LNCaP clone FGC (cell line): ENCODE measurements around the gene PHF20.

Source experiments
- DNase-seq: peaks from one replicate; pipeline ENCODE4 v3.0.0-alpha.2; 2011; ENCODE audit warnings: low read depth
- H3K4me3 ChIP-seq: 2 replicates; pipeline ENCODE4 v1.5.1; 2011; ENCODE audit warnings: mild to moderate bottlenecking, low read depth, low read length, control low read depth
- TF ChIP-seq, protein P1 (sequence below): IDR thresholded peaks from 2 replicates; pipeline ENCODE4 v1.5.1; 2012; ENCODE audit warnings: mild to moderate bottlenecking; ENCODE audit not compliant: control insufficient read depth, insufficient read depth; ENCODE audit errors: extremely low read depth

PHF20 gene

DNA sequence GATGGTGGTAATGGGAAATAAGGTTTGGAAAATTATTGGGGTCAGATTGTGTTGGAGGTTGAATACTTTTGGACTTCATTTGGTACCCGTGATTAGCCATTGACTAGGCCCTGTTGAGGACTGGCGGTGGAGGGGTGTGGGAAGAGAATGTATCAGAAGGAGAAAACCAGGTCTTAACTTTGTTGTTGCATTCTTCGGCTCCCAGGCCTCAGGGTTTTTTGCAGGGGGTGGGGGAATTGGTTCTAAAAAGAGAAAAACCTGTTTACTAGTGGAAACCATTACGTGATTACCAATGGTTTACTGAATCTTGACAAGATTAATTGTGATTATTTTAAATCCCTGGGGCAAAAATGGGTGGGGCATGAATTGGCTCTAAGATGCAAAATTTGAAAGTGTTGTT lies 85.1 kb downstream of the PHF20 start:
- no peak overlapping the region for H3K4me3 ChIP-seq
- no peak for DNase-seq
- TF ChIP-seq, protein P1, sequence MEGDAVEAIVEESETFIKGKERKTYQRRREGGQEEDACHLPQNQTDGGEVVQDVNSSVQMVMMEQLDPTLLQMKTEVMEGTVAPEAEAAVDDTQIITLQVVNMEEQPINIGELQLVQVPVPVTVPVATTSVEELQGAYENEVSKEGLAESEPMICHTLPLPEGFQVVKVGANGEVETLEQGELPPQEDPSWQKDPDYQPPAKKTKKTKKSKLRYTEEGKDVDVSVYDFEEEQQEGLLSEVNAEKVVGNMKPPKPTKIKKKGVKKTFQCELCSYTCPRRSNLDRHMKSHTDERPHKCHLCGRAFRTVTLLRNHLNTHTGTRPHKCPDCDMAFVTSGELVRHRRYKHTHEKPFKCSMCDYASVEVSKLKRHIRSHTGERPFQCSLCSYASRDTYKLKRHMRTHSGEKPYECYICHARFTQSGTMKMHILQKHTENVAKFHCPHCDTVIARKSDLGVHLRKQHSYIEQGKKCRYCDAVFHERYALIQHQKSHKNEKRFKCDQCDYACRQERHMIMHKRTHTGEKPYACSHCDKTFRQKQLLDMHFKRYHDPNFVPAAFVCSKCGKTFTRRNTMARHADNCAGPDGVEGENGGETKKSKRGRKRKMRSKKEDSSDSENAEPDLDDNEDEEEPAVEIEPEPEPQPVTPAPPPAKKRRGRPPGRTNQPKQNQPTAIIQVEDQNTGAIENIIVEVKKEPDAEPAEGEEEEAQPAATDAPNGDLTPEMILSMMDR = no peak

- DNase-seq = no peak
- H3K4me3 ChIP-seq = no peak overlapping the region
- TF ChIP-seq, protein P1 = no peak
Observed at GRCh38 chr20:35866418-35867202, 94.8 kb downstream of the PHF20 start.

- TF ChIP-seq, protein P1 = no peak
- DNase-seq = no peak
- H3K4me3 ChIP-seq = no peak overlapping the region
Observed at GRCh38 chr20:35870541-35871258, 98.9 kb downstream of the PHF20 start.

DNA sequence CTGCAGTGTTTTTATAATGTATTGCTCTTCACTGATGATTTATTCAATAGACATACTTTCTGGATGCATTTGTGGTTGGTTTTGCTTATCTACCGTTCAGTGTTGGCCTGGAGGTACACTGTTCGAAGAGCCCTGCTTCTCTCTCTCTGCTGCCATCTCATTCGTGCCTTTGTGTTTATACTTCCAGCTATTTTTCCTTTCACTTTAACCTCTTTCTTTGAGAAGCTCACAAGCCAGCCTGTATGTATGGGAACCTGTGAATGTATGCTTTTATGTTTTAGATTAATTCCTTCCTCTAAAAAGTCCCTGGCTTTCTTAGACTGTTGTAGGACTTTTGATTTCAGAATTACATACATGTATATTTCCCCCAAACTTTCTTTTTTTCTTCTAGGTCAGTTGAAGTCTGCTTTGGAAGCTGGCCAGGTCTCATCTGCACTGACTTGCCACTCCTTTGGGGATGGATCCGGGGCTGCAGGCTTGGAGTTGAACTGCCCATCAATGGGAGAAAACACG lies 99.5 kb downstream of the PHF20 start:
- DNase-seq = no peak
- H3K4me3 ChIP-seq = no peak overlapping the region
- TF ChIP-seq, protein P1 = no peak

DNA sequence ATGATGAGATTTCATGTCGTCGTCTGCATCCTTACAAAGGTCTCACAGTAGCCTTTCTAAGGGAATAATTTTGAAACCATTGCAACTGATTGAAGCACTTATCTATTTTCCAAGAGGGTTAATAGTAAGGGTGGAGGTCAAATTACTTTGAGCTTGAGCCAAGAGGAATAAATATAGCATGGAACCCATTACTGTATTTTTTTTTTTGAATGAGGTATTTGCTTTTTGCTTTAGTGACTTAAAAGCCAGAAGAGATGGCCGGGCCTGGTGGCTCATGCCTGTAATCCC lies 104.2 kb downstream of the PHF20 start:
- TF ChIP-seq, protein P1 = no peak
- H3K4me3 ChIP-seq = no peak overlapping the region
- no peak for DNase-seq

- TF ChIP-seq, protein P1 = no peak
- DNase-seq = no peak
- H3K4me3 ChIP-seq = no peak overlapping the region
Observed at GRCh38 chr20:35877611-35878010, 105.8 kb downstream of the PHF20 start.
